ENCODE data around the gene NCOA6.

Gene NCOA6

DNA sequence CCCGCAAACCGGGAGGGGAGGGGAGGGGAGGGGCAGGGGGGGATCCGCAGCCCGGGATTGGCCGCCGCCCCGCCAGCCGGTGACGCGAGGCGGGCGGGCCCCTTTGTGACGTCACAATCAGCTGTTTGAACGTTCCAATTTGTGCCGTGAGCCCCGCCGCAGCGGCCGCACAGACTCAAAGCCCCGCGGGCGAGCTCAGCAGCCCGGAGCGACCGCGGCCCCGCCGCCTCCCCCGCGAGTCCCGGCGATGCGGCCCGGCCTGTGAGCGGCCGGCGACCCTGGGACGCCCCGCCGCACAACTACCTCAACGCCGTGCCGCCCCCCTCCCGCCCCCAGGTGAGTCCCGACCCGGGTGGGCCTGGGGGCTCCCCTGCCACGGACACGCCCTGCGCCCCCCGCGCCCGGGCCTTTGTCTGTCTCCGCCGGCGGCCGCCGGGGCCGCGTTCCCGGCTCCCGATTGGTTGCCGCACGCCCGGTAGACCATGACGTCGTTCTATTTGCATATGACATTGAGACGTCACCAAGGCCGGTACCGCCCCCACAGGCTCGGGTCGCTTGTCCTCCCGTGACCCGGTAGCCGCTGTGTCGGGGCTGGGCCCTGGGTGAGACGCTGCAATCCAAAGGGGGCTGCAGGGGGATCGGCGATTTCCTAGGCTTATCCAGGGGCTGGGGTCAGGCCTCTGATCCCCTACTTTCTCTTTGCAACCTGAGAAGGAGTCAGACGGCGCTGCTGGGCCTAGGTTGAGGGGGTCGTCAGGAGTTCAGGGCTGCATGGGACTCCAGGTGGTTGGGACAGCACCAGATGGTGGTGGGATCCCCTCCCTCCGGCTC lies 121.1 kb downstream of the NCOA6 start, which contains the start of gene TP53INP2:
TP53INP2 (plus strand) TSS at position 168 of the 831 bp plus-strand sequence. CDS start 4,396 bp downstream, outside the sequence.
- DNase-seq (ENCODE audit: low spot score), result peak; percentile 94

DNA sequence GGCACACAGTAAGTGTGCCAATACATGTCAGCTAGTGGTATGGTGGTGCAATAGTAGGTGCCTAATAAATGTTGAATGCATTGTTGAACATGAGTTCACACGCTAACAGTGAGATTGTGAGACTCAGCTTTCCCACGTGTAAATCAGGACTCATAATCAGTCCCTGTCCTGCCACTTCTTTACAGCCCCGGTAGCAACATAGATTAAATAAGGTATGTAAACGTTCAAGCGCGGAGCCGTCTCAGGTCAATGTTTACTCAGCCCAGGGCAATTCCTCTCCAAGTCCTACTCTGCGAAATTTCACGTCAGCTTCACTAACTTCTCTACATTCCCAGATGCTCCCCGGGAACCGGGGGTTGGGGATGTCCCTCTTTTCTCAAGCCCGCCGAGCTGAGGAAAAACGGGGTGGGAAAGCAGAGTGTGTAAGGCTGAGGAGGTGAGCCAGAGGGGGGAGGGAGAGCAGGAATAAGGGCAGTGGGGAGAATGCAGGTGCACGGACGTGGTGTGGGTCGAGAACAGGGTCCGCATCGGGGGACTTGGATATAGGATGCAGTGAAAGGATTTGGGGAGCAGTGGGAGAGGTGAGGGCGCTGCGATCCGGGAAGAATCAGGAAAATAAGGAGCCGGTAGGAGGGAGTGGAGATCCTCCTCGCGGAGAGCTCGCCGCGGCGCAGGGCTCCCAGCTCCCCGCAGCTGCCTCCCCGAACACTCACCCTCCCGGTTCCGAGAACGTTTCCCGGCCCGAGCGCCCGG lies 121.9 kb downstream of the NCOA6 start:
- no peak for DNase-seq (ENCODE audit: low spot score)

DNA sequence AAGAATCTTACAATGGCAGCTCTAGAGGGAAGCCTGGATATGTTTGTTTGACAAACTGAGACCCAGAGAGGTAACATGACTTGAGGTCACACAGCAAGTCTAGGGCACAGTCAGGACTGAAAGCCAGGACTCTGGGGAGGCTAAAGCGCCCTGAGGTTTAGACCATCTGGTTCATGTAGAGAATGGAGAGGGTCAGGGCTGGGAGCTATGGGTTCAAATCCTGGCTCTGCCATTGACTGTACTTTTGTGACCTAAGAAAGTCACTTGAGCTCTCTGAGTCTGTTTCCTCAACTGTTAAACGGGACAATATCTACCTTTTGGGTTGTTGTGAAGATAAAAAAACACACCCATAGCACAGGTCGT lies 122.4 kb downstream of the NCOA6 start:
- DNase-seq (ENCODE audit: low spot score), result no peak

DNA sequence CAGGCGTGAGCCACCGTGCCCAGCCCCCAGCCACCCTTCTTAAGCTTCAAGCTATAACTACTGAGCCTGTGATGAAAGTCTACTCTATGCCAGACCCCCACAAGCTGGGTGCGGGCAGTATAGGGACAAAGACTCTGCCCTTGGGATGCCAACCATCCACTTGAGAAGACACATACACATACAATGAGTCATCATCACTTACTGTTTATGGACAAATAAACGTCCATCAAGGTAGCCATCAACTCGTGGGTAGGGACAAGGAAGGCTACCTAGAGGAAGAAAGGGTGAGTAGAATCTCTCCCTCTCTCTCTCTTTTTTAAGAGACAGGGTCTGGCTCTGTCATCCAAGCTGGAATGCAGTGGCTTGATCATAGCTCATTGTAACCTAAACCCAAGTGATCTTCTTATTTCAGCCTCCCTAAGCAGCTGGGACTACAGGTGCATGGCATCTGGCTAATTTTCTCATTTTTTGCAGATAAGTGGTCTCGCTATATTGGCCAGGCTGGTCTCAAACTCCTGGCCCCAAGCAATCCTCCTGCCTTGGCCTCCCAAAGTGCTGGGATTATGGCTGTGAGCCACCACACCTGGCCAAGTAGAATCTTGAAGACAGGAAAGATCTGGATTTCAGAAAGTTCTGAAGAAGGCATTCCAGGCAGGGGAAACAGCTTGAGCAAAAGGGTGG lies 123.9 kb downstream of the NCOA6 start:
- DNase-seq (ENCODE audit: low spot score), result no peak

DNA sequence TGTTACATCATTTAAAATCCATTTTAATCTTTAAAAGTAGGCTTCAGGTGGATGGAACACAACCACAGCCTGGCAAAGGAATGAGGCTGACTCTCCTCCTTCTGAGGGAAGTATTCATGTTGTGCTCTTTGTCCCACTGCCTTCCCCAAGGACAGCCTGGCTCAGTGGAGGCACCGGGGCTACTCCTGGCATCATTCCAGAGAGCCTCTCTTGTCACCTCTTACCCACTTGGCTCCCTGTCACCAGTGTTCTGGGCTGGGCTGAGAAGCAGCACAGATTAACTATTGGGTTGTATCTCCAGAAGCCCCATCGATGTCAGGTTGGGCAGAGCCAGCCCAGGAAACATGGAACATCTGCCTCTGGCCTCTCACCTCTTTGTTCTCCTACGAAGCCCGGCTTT lies 132.0 kb downstream of the NCOA6 start:
- no peak for DNase-seq (ENCODE audit: low spot score)

DNA sequence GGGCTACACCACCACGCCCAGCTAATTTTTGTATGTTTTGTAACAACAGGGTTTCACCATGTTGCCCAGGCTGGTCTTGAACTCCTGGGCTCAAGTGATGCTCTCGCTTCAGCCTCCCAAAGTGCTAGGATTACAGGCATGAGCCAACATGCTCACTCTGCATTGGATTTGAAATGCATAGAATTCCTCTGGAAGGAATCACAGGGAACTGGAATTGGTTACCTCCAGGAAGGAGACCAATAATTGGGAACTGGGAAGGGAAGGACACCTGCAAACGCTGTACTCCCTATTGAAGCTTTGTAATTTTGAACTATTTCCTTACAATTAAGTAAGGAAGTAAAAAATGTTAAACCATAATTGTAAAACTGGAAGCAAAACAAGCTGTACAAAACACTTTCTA lies 133.6 kb downstream of the NCOA6 start:
- no peak for DNase-seq (ENCODE audit: low spot score)

DNA sequence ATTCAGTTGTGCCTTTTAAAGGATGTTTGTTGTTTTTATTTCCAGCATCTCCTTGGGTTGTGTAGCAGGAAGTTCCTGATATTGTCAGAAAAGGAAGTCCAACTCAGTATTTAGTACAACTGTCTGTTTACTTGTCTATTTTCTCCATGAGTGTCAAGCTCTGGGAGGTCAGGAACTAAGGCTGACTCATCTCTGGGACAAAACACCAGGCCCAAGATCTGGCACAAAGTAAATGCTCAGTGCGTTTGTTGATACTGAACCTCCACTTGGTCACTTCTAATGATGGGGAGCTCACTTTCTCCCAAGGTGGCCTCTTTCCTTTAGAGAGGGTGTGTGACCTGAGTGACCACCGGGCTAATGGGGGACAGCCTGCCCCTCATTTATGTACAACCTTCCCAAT lies 136.0 kb downstream of the NCOA6 start:
- DNase-seq (ENCODE audit: low spot score), result no peak

DNA sequence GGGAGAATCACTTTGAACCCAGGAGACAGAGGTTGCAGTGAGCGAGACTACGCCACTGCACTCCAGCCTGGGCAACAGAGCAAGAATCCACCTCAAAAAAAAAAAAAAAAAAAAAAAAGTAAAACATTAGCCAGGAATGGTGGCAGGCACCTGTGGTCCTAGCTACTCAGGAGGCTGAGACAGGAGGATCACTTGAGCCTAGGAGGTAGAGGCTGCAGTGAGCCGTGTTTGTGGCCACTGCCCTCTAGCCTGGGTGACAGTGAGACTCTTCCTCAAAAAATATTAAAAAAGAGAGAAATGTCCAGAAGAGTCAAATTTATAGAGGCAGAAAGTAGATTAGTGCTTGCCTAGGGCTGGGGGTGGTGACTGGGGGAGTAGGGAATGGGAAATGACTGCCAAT lies 141.8 kb downstream of the NCOA6 start:
- DNase-seq (ENCODE audit: low spot score), result no peak

DNA sequence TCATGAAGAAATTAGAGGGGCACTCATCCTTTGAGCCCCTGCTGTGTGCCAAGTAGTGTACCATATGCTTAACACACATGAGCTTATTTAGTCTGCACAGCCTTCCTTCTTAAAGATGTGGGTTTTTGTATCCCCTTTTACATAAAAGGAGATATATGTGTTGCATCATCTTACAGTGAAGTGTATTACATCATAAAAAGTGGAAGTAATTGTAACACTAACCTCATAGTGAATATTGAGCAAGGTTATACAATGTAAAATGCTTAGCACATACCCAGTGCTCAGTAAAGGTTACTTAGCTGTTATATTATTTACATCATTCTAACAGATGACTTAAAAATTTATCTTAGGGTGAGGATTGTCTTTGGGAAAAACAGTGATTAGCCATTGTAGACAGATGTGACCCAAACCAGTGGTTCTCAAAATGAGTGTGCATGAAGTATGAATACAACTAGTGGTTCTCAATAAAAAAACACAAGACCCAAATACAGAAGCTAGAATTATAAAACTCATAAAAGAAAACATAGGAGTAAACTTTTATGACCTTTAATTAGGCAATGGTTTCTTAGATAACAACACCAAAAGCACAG lies 144.8 kb downstream of the NCOA6 start:
- DNase-seq (ENCODE audit: low spot score), result no peak

DNA sequence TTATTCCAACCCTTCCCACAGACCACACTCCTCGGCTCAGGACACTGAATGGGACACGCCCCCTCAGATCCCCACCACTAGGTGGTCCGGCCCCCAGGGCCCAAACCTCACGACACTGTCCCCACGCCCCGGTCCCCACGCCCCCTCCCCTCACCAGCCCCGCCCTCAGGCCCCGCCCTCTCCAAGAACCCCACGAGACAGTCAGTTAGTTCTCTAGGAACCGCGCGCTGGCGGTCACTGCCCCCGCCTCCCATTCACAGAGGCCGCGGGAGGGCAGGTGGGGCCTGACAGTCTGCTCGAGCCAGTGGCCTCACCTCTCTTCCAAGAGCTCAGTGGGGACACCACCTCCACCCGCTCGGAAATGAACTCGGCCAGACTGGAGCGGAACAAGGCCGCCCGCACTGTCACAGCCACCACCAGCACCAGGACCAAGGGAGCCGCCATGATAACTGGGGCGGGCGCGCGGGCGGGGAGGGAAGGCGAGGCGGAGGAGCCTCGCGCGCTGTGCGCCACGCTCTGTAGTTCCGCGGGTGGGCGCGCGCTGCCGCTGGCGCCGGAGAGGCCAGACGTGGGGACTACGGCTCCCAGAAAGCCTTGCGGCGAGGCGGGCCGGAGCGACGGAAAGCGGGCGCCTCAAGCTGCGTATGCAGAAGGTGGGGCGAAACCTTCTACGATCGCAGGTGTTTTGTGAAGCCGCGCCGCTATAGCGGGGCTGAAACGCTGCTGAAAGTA lies 148.6 kb downstream of the NCOA6 start, which contains the start of gene PIGU:
PIGU (minus strand) TSS at position 451 of the 732 bp plus-strand sequence; CDS start at position 444, 7 bp downstream.
- DNase-seq (ENCODE audit: low spot score), result peak; percentile 94

DNA sequence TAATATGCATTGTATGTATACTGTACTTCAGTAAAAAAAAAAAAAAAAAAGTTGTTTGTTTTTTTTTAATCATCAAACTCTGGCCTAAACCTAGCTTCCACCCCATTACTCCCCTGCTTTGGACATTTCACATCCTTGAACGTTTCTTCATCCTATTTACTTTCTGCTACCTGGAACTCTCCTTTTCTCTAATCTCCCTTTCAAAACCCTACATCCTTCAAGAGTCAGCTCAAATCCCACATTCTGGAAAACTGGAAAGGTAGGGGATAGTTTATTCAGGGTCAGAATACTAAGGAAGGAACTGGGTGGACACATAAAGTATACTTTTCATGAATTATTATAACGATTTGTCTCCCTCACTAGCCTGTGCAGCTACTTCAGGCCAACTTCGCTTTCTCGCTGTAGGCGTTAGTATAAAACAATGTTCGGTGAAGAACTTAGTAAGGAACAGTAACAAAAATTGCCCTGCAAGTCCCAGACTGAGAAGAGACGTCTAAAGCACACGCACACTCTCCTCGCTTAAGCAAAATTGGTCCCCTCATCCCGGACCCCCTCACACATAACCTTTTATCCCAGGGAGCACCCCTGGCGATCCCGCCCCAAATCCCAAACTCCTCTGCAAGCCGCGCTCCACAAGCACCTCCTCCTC lies 149.3 kb downstream of the NCOA6 start:
- DNase-seq (ENCODE audit: low spot score), result no peak

DNA sequence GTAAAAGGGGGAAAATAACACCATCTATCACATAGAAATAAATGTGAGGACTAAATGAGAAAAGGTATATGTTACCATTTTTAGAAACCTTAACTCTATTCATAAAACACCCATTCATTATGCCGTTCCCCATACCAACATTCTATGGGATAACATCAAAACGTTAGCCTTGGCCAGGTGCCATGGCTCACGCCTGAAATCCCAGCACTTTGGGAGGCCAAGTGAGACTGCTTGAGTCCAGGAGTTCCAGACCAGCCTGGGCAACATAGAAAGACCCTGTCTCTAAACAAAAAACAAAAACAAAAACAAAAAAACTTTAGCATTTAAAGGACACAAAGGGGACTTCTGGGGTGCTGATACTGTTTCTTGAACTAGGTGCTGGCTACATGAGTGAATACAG lies 149.9 kb downstream of the NCOA6 start:
- no peak for DNase-seq (ENCODE audit: low spot score)

DNA sequence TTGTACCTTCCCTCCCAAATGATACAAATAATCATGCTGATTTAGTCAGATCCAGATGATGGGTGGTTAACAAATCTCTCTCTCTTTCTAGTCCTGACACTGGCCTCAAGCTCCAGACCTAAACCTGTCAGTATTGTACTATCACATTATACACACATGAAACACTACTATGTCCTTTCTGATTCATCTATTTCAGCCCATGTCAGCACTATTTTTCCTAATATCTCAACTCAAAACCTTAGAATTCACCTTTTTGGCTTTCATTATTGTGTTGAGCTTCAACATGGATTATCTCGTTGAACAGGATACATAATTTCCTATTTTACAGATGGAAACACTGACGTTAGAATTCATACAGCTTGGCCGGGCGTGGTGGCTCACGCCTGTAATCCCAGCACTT lies 152.0 kb downstream of the NCOA6 start:
- DNase-seq (ENCODE audit: low spot score), result no peak

DNA sequence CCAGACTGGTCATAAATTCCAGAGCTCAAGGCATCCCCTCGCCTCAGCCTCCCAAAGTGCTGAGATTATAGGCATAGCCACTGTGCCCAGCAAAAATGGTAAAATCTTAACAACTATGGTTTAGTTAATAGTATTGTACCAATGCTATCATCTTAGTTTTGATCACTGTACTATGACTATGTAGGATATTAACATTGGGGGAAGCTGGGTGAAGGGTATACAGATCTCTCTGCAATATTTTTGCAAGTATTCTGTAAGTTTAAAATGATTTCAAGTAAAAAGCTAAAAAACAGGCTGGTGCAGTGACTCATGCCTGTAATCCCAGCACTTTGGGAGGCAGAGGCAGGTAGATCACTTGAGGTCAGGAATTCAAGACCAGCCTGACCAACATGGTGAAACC lies 156.4 kb downstream of the NCOA6 start:
- no peak for DNase-seq (ENCODE audit: low spot score)

All from AG08396 (cell line).